GM18526 (cell line): ENCODE measurements around the gene CBX1.

Experiments
- POLR2A ChIP-seq: IDR thresholded peaks from 3 replicates; pipeline ENCODE4 v1.6.1; 2011; ENCODE audit not compliant: insufficient read length; ENCODE audit errors: extremely low read depth

Gene CBX1

GRCh38 chr17:48027322-48027981 is 73.8 kb downstream of the CBX1 start:
- no peak for TF ChIP-seq POLR2A

- TF ChIP-seq POLR2A, result no peak
Measured at GRCh38 chr17:48026502-48027321, 74.6 kb downstream of the CBX1 start.

GRCh38 chr17:48025904-48026501 is 75.3 kb downstream of the CBX1 start:
- no peak for TF ChIP-seq POLR2A

- TF ChIP-seq POLR2A, result peak; percentile 18
Measured at GRCh38 chr17:48025040-48025903, 76.0 kb downstream of the CBX1 start.

- TF ChIP-seq POLR2A, result no peak
Measured at GRCh38 chr17:48024149-48025039, 76.9 kb downstream of the CBX1 start.

- TF ChIP-seq POLR2A, result no peak
Measured at GRCh38 chr17:48023400-48024148, 77.7 kb downstream of the CBX1 start.

GRCh38 chr17:48022901-48023300 is 78.4 kb downstream of the CBX1 start:
- TF ChIP-seq POLR2A, result no peak

- TF ChIP-seq POLR2A, result no peak
Measured at GRCh38 chr17:48021934-48022333, 79.3 kb downstream of the CBX1 start.
